ENCODE measurements around the gene QPCT. TPM values are rescaled to one million over a fixed set of nuclear protein-coding genes. Genes with fewer than 3 reads are reported as not detected.

Gene QPCT
- total and polyA plus RNA-seq, 2 of the 4 experiments (the other 2 are of a cell fraction), result 1.9 to 2.2 TPM

DNA sequence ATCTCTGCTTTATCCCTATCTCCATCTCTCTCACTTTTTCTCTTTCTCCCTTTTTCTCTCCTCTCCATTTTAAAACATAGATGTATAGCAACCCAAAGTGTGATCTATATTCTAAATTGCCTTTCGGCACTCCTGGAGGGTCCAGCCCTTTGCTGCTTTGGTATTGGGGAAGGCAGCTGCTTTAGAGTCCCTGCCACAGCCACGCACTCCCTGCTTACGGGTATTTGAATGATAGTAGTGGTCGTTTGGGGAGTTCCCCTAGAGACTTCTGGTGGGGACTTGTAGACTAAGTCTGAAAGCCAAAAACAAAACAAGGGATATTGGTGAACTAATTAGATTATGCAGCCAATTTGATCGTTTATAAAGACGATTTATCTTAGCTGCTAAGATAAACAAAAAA lies 11.9 kb downstream of the QPCT start:
- no peaks in the 10 kb centered on the region for H3K9me1 ChIP-seq (ENCODE audit: insufficient read depth, low read length)
- dilution Hi-C loops (cut with HindIII; ENCODE audit: low sequenced_read_pairs, unreplicated experiment) (no loop called here), in situ Hi-C loops (cut with MboI; ENCODE audit: low sequenced_read_pairs) (no loop called here), intact Hi-C loops (cut with micrococcal nuclease) (no loop called here)
- ATAC-seq (ENCODE audit: low read depth), result no peak
- H2AK5ac ChIP-seq (ENCODE audit: low read depth, low read length), result no peak overlapping the region
- no TSS peak for BruUV-seq (replicated peaks)
- no peaks in the 10 kb centered on the region for H3K9me3 ChIP-seq (ENCODE audit: control insufficient read depth, insufficient read depth, low read length)
- no peak overlapping the region for H3K14ac ChIP-seq (replicated peaks; ENCODE audit: low read depth, low read length)
- H3K27me3 ChIP-seq (ENCODE audit: control insufficient read depth, insufficient read depth, low read length), result peaks cover 16% of the 10 kb centered on the region
- H3K23ac ChIP-seq (ENCODE audit: low read depth, low read length), result no peak overlapping the region
- ChIA-PET CTCF (no interaction called here), POLR2A (ENCODE audit: unreplicated experiment) (no interaction called here)
- H2AFZ ChIP-seq (replicated peaks; ENCODE audit: low read length, poor library complexity), result no peak overlapping the region
- no peak overlapping the region for H2BK5ac ChIP-seq (ENCODE audit: low read depth, low read length, poor library complexity, severe bottlenecking)
- no peaks in the 10 kb centered on the region for H3K4me1 ChIP-seq (ENCODE audit: control insufficient read depth, insufficient read depth, low read length)
- H3K18ac ChIP-seq (ENCODE audit: low read depth, low read length), result no peak overlapping the region
- WGBS, 2 experiments (ENCODE audit: extremely low coverage in 2 of 2, insufficient read length in 1 of 2), result no CpG with 5 or more reads among the region's 6 CpGs
- no peak overlapping the region for H3K4ac ChIP-seq (ENCODE audit: low read depth, low read length)
- H3K79me1 ChIP-seq (ENCODE audit: low read depth in 1 of 2, low read length in 2 of 2), result no peaks in the 10 kb centered on the region
- H4K8ac ChIP-seq (ENCODE audit: low read depth in 2 of 2, low read length in 2 of 2), result no peak overlapping the region
- no peak overlapping the region for H4K5ac ChIP-seq (ENCODE audit: low read depth, low read length)
- TF ChIP-seq ELK1 (IDR thresholded peaks at IDR 0.05; ENCODE audit: borderline replicate concordance, low read depth, low read length) (no peak), CHD1 (IDR thresholded peaks at IDR 0.05; ENCODE audit: low read depth, low read length) (no peak), BHLHE40 (IDR thresholded peaks at IDR 0.05; ENCODE audit: low read depth, low read length) (no peak), POLR2A (IDR thresholded peaks at IDR 0.05; ENCODE audit: low read depth, low read length) (no peak), FOS (IDR thresholded peaks at IDR 0.05; ENCODE audit: low read depth, low read length) (no peak)
- no peak overlapping the region for H2BK120ac ChIP-seq (ENCODE audit: low read depth, low read length)
- H3K56ac ChIP-seq (ENCODE audit: extremely low read depth, insufficient read depth, low read length), result no peak overlapping the region
- no peak overlapping the region for H2BK15ac ChIP-seq (ENCODE audit: low read depth, low read length)
- H3K4me2 ChIP-seq (ENCODE audit: low read depth, low read length), result no peak overlapping the region
- no peak for DNase-seq
- H3K4me3 ChIP-seq (ENCODE audit: insufficient read depth, low read depth, low read length), result no peak overlapping the region
- H3K27ac ChIP-seq (ENCODE audit: insufficient read depth, low read length), result no peak overlapping the region
- H3K9ac ChIP-seq (ENCODE audit: low read depth, low read length), result no peak overlapping the region
- no peak overlapping the region for H2BK20ac ChIP-seq (ENCODE audit: low read depth, low read length)
- no peak overlapping the region for H2AK9ac ChIP-seq (replicated peaks; ENCODE audit: low read depth, low read length, poor library complexity)
- no peaks in the 10 kb centered on the region for H3K36me3 ChIP-seq (ENCODE audit: control insufficient read depth, insufficient read depth, low read length)
- no peaks in the 10 kb centered on the region for H4K20me1 ChIP-seq (ENCODE audit: insufficient read depth, low read length)
- H4K91ac ChIP-seq (ENCODE audit: insufficient read depth, low read depth, low read length), result no peak overlapping the region

All from IMR-90 (cell line).